ENCODE measurements around the gene ZNF419. TPM values are rescaled to one million over a fixed set of nuclear protein-coding genes. Genes with fewer than 3 reads are reported as not detected.

Gene ZNF419
- total RNA-seq, 1 experiment from 2014 or later, result 12.8 TPM

- Histone ChIP-seq H2BK15ac (ENCODE audit: low read depth, low read length) (no peak overlapping the region), H3K4ac (ENCODE audit: low read depth, low read length) (no peak overlapping the region), H2BK5ac (ENCODE audit: insufficient read length, low read length) (no peak overlapping the region), H3K9ac (ENCODE audit: extremely low read depth, insufficient read length, low read length) (no peak overlapping the region), H3K4me1 (ENCODE audit: insufficient read depth, low read length) (no peaks in the 10 kb centered on the region), H2AFZ (ENCODE audit: low read length) (no peak overlapping the region), H4K91ac (ENCODE audit: insufficient read length, low read depth, low read length) (no peak overlapping the region), H2BK120ac (ENCODE audit: low read depth, low read length, poor library complexity, severe bottlenecking) (no peak overlapping the region), H3K79me2 (ENCODE audit: insufficient read depth, low read length) (no peaks in the 10 kb centered on the region), H3K9me3 (ENCODE audit: control insufficient read depth, low read depth, low read length) (peaks cover 52% of the 10 kb centered on the region), H3K56ac (ENCODE audit: insufficient read length, low read depth, low read length) (no peak overlapping the region), H4K5ac (ENCODE audit: insufficient read length, low read depth, low read length) (no peak overlapping the region), H3K14ac (ENCODE audit: insufficient read depth, low read length) (no peak overlapping the region), H3K18ac (ENCODE audit: insufficient read length, low read depth, low read length) (no peak overlapping the region), H2AK5ac (ENCODE audit: insufficient read length, low read length) (no peak overlapping the region), H3K23ac (ENCODE audit: insufficient read length, low read depth, low read length) (no peak overlapping the region), H4K20me1 (ENCODE audit: control insufficient read depth, insufficient read depth, insufficient read length) (no peaks in the 10 kb centered on the region), H2BK12ac (ENCODE audit: insufficient read length, low read depth, low read length) (no peak overlapping the region), H2BK20ac (ENCODE audit: low read depth, low read length, poor library complexity, severe bottlenecking) (no peak overlapping the region), H3K27ac (ENCODE audit: insufficient read length, low read depth, low read length) (no peak overlapping the region), H3K27me3 (ENCODE audit: insufficient read depth, low read length) (no peaks in the 10 kb centered on the region), H3K23me2 (ENCODE audit: insufficient read length, low read depth, low read length, poor library complexity, severe bottlenecking) (peaks cover 5% of the 10 kb centered on the region), H3K4me2 (ENCODE audit: insufficient read depth, insufficient read length, low read length) (no peak overlapping the region), H4K8ac (replicated peaks; ENCODE audit: insufficient read length, low read depth, low read length) (no peak overlapping the region), H3T11ph (ENCODE audit: low read length) (no peak overlapping the region), H3K79me1 (ENCODE audit: insufficient read depth, low read depth, low read length, poor library complexity, severe bottlenecking) (no peaks in the 10 kb centered on the region)
- Mint-ChIP-seq H3K27me3 (ENCODE audit: low read depth) (peaks cover 9% of the 10 kb centered on the region), H3K27ac (no peak overlapping the region), H3K36me3 (ENCODE audit: insufficient read depth in 1 of 3, low read depth in 3 of 3) (peaks cover 79 to 87% (median 83%) of the 10 kb centered on the region in 3 experiments), H3K4me1 (peaks cover 0 to 7% of the 10 kb centered on the region in 2 experiments; a peak in 3 of 4 replicates), H3K9me3 (peaks cover 95 to 96% of the 10 kb centered on the region in 2 experiments), H3K4me3 (no peak overlapping the region)
- TF ChIP-seq CTCF (conservative IDR thresholded peaks at IDR 0.05), result no peak
- no CpG with 5 or more reads among the region's 4 CpGs for WGBS (ENCODE audit: extremely low coverage, insufficient read length, low lambda C conversion rate)
- DNase-seq, result no peak
These were observed 13.9 kb upstream of the ZNF419 start for GRCh38 chr19:57473646-57474045.

Data from H9 (cell line).